HUES6 (cell line): ENCODE measurements around the gene CNTLN.
A peak's percentile ranks its signal among the peaks of the same experiment; 100 is the strongest.

Experiments used
- H3K27ac ChIP-seq: 2 replicates; pipeline ENCODE4 v1.7.0; 2013; ENCODE audit warnings: low read depth, mild to moderate bottlenecking, low read length, inconsistent platforms
- H3K27me3 ChIP-seq: 2 replicates; pipeline ENCODE4 v1.6.1; 2013; ENCODE audit warnings: low read length; ENCODE audit not compliant: control insufficient read depth, insufficient read depth
- H3K36me3 ChIP-seq: 2 replicates; pipeline ENCODE4 v1.6.1; 2013; ENCODE audit warnings: low read length; ENCODE audit not compliant: control insufficient read depth, insufficient read depth
- H3K4me1 ChIP-seq: 2 replicates; pipeline ENCODE4 v1.6.1; 2013; ENCODE audit warnings: low read length; ENCODE audit not compliant: control insufficient read depth, insufficient read depth
- H3K4me3 ChIP-seq: 2 replicates; pipeline ENCODE4 v1.5.1; 2013; ENCODE audit warnings: low read depth, low read length
- H3K9ac ChIP-seq: one replicate; pipeline ENCODE4 v1.6.1; 2013; ENCODE audit warnings: mild to moderate bottlenecking, low read length
- H3K9me3 ChIP-seq: 2 replicates; pipeline ENCODE4 v1.6.1; 2013; ENCODE audit warnings: low read depth, low read length; ENCODE audit not compliant: control insufficient read depth, insufficient read depth

The CNTLN gene

DNA sequence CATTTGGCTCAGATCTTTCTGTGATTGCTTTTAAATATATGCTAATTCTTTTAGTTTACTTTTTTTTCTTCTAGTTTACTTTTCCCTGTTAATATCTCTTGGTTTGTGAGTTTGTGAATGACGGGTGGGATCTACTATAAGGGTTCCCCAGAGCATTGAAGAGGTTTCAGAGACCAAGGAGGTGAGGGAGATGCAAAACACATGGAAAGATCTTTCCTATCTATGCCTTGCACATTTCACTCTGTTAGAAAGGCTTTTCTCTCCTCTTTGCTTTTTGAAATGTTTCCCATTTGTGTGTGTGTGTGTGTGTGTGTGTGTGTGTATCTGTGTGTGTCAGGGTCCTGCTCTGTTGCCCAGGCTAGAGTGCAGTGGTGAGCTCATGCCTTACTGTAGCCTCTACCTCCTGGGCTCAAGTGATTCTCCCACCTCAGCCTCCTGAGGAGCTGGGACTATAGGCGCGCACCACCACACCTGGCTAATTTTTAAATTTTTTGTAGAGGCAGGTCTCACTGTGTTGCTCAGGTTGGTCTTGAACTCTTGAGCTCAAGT, 50.7 kb downstream of the CNTLN start:
- Histone ChIP-seq H3K27ac (no peak overlapping the region), H3K4me3 (no peak overlapping the region), H3K36me3 (no peaks in the 10 kb centered on the region), H3K27me3 (no peaks in the 10 kb centered on the region), H3K4me1 (no peaks in the 10 kb centered on the region; the same call in 1 of the 2 replicates), H3K9ac (no peak overlapping the region), H3K9me3 (no peaks in the 10 kb centered on the region)

DNA sequence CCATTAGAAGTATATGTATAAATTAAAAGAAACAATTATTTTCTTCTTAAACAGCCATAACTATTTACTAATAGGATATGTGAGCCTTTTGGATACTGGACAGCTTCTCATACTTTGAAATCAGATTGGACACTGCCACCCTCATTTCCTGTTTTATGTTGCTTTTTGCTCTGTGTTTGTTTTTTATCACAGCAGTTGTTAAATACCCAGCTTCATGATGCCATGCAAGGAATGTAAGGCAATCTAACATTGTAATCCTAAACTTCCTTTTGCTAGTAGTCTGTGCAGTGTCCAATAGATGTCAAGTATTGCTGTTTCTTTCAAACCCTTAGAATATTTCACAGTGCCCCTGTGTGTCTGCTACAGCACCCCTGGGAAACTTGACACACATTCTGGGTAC, 56.2 kb downstream of the CNTLN start:
- no peaks in the 10 kb centered on the region for H3K9me3 ChIP-seq
- H3K9ac ChIP-seq, result no peak overlapping the region
- no peak overlapping the region for H3K27ac ChIP-seq

DNA sequence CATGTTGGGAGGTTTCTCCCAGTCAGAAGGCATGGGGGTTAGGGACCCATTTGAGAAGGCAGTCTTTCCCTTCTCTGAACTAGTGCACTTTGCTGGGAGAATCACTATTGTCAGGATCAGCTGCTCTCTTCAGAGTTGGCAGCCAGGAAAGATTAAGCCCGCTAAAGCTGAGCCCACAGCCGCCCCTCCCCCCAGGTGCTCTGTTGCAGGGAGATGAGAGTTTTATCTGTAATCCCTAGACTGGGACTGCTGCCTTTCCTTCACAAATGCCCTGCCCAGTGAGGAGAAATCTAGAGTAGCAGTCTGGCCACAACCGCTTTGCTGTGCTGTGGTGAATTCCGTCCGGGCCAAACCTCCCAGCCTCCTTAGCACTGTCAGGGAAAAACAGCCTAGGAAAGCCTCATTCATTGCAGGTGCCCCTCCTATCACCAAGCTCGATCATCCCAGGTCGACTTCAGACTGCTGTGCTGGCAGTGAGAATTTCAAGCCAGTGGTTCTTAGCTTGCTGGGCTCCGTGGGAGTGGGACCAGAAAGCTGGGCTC, 69.8 kb downstream of the CNTLN start:
- H3K4me3 ChIP-seq, result no peak overlapping the region
- H3K27me3 ChIP-seq, result no peaks in the 10 kb centered on the region
- H3K9me3 ChIP-seq, result peaks cover 8% of the 10 kb centered on the region
- peaks cover 8% of the 10 kb centered on the region for H3K4me1 ChIP-seq
- H3K36me3 ChIP-seq, result no peaks in the 10 kb centered on the region
- H3K27ac ChIP-seq, result no peak overlapping the region
- H3K9ac ChIP-seq, result no peak overlapping the region

More for the DNA sequence above, 56.2 kb downstream of the CNTLN start:
- H3K4me1 ChIP-seq, result peaks cover 3% of the 10 kb centered on the region; the same call in 1 of the 2 replicates
- no peaks in the 10 kb centered on the region for H3K36me3 ChIP-seq
- no peak overlapping the region for H3K4me3 ChIP-seq
- no peaks in the 10 kb centered on the region for H3K27me3 ChIP-seq

GRCh38 chr9:17216011-17216410, 81.2 kb downstream of the CNTLN start:
- Histone ChIP-seq H3K9ac (no peak overlapping the region), H3K27ac (no peak overlapping the region), H3K36me3 (no peaks in the 10 kb centered on the region)

DNA sequence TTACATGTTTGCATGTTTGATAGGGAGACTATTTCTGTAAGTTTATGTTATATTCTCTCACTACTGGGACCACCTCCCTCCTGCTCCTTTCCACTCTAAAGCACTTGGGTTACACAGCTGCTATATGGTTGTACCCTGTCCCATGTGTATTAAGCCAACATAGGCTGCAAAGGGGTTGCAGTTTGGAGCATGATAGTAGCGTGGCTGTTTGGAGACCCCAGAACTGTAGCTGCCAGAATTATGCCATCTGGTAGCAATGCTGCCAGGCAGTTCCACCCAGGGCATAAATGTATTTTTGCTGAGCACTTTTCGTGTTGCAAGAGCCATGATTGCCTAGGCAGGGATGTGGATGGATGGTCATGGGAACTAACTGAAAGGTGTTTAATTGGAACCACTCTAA, 81.8 kb downstream of the CNTLN start:
- Histone ChIP-seq H3K4me3 (no peak overlapping the region), H3K4me1 (no peaks in the 10 kb centered on the region), H3K9me3 (0 out of 2 replicates have a peak, but pooled peaks cover 8% of the 10 kb centered on the region), H3K27me3 (no peaks in the 10 kb centered on the region), H3K9ac (no peak overlapping the region), H3K27ac (no peak overlapping the region), H3K36me3 (no peaks in the 10 kb centered on the region)

More at GRCh38 chr9:17216011-17216410, 81.2 kb downstream of the CNTLN start:
- Histone ChIP-seq H3K4me3 (no peak overlapping the region), H3K27me3 (no peaks in the 10 kb centered on the region), H3K9me3 (0 out of 2 replicates have a peak, but pooled peaks cover 8% of the 10 kb centered on the region), H3K4me1 (no peaks in the 10 kb centered on the region)

DNA sequence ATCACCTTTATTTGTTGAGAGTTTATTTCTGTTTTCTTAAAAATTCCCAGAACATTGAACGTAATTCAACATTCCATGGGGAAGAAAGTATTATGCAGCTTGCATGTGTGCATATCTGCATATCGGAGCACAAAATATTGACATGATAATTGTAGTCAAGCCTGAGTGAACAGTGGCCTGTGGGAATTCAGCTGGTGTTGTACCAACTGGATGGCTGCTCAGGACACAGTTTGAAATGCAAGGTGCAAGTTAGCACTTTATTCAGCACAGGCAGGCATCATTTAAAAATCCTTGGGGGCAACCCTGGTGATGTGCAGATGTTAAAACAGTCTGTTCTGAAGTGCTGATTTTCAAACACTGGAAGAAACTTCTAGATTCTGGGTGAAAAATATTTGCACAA, 82.4 kb downstream of the CNTLN start:
- Histone ChIP-seq H3K27me3 (no peaks in the 10 kb centered on the region), H3K9me3 (0 out of 2 replicates have a peak, but pooled peaks cover 8% of the 10 kb centered on the region)

GRCh38 chr9:17219261-17219660, 84.4 kb downstream of the CNTLN start:
- Histone ChIP-seq H3K27me3 (no peaks in the 10 kb centered on the region), H3K27ac (no peak overlapping the region), H3K4me3 (no peak overlapping the region), H3K36me3 (no peaks in the 10 kb centered on the region), H3K9me3 (0 out of 2 replicates have a peak, but pooled peaks cover 8% of the 10 kb centered on the region), H3K4me1 (no peaks in the 10 kb centered on the region), H3K9ac (no peak overlapping the region)

More for the DNA sequence above, 82.4 kb downstream of the CNTLN start:
- Histone ChIP-seq H3K9ac (no peak overlapping the region), H3K36me3 (no peaks in the 10 kb centered on the region), H3K4me1 (no peaks in the 10 kb centered on the region), H3K27ac (no peak overlapping the region), H3K4me3 (no peak overlapping the region)

GRCh38 chr9:17222932-17223331, 88.1 kb downstream of the CNTLN start:
- H3K4me3 ChIP-seq, result no peak overlapping the region
- H3K9me3 ChIP-seq, result no peaks in the 10 kb centered on the region
- H3K27ac ChIP-seq, result no peak overlapping the region
- no peaks in the 10 kb centered on the region for H3K36me3 ChIP-seq
- H3K27me3 ChIP-seq, result no peaks in the 10 kb centered on the region
- H3K9ac ChIP-seq, result no peak overlapping the region
- H3K4me1 ChIP-seq, result no peaks in the 10 kb centered on the region

- Histone ChIP-seq H3K27me3 (no peaks in the 10 kb centered on the region), H3K9me3 (no peaks in the 10 kb centered on the region), H3K36me3 (no peaks in the 10 kb centered on the region), H3K9ac (no peak overlapping the region), H3K4me3 (no peak overlapping the region), H3K4me1 (0 out of 2 replicates have a peak, but pooled peaks cover 4% of the 10 kb centered on the region), H3K27ac (no peak overlapping the region)
Measured at GRCh38 chr9:17225407-17225806, 90.6 kb downstream of the CNTLN start.

- H3K9ac ChIP-seq, result no peak overlapping the region
- no peaks in the 10 kb centered on the region for H3K9me3 ChIP-seq
- peak overlapping the region; percentile 14; the same call in 1 of the 2 replicates for H3K27ac ChIP-seq
- no peaks in the 10 kb centered on the region for H3K27me3 ChIP-seq
- no peak overlapping the region for H3K4me3 ChIP-seq
- no peaks in the 10 kb centered on the region for H3K36me3 ChIP-seq
- H3K4me1 ChIP-seq, result peaks cover 6% of the 10 kb centered on the region; the same call in 1 of the 2 replicates
Measured at GRCh38 chr9:17229945-17230560, 95.2 kb downstream of the CNTLN start.

GRCh38 chr9:17230646-17231045, 95.8 kb downstream of the CNTLN start:
- Histone ChIP-seq H3K27ac (no peak overlapping the region), H3K9ac (no peak overlapping the region), H3K27me3 (no peaks in the 10 kb centered on the region)

More at GRCh38 chr9:17230646-17231045, 95.8 kb downstream of the CNTLN start:
- Histone ChIP-seq H3K9me3 (no peaks in the 10 kb centered on the region), H3K4me3 (no peak overlapping the region), H3K4me1 (peaks cover 6% of the 10 kb centered on the region; the same call in 1 of the 2 replicates), H3K36me3 (no peaks in the 10 kb centered on the region)
